GM19240 (cell line): ENCODE data around the gene FAM117B.

Source experiments
- DNase-seq: peaks from one replicate; pipeline ENCODE4 v3.0.0; 2011; ENCODE audit warnings: low spot score; ENCODE audit not compliant: insufficient read length

FAM117B gene

GRCh38 chr2:202634556-202635427, at the start of gene FAM117B:
FAM117B (plus strand) TSS chr2:202634969; CDS start chr2:202635188, 219 bp downstream.
- peak; percentile 93 for DNase-seq

DNA sequence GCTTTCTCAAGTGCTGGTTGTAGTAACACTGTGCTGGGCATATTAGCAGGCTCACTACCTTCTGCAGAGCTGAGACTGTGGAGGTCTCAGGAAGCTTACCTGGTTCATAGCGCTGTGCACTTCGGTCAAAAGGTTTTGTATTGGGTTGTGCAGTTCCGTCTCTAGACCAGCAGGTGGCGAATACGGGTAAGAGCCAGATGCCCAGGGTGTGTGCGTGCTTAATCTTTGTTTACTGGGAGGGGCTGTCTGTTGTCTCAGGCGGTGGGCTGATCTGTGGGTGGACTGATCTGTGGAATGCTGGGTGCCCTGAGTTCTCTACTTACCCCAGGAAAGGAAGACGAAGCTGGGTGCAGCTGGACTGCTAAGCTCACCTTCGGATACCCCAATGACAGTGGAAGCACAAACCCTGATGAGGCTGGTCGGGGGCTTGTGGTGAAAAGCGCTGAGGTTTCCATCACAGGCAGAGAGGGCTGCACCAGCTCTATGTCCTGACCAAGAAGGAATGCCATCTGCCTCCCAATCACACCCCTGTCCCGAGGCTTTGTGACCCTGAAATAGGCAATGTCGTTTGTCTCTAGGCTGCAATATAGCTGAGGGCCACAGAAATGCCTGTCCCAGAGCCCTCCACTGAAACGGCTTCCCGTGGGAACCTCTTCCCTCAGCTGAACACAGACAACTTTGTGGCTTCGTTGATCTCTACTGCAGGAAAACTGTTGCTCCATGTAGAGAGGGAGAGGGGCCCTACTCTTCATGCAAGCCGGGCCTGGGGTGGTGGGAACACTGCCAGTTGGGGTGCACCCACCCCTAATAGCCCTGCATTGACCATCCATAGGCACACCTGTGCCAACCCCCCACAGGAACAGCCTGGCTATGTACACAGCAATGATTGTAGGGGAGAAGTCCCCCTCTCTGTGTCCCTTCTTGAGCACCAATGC, 45.9 kb upstream of the FAM117B start:
- peak; percentile 63 for DNase-seq

DNA sequence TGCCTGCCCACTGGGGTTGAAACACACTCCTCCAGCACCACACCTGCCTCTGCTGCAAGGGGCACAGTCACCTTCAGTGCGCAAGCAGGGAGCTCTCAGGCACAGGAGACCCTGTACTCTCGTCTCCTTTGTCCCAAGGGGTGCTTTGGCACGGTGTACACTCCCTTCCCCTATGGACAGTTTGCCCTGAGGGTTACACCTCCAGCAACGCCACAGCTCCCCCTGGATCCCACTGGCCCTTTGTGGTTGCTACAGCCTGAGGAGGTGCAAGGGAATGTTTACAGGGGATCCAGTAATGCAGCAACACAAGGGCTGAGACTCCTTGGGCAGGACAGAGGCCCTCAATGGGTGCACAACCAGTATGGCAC, 45.2 kb upstream of the FAM117B start:
- DNase-seq: no peak

DNA sequence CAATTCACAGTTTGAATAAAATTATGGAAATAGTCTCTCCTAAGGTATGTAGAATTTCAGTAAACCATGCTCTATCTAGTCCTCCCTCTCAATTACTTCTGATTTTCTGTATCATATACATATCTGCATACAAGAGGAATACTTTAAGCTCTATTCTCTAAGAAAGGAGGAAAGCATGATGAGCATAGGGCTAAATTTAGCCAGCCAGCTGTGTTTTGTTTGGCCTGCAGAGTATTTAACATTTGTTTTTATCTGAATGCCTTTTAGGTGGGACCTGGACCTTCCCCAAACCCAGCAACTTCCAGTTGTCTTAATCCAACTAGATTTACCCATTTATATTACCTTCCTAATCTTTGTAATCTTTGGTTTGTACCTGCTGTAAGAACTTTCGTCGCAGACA, 42.2 kb upstream of the FAM117B start:
- no peak for DNase-seq

GRCh38 chr2:202599105-202599504, 35.7 kb upstream of the FAM117B start:
- DNase-seq: no peak

GRCh38 chr2:202599911-202600310, 34.9 kb upstream of the FAM117B start:
- no peak for DNase-seq

DNA sequence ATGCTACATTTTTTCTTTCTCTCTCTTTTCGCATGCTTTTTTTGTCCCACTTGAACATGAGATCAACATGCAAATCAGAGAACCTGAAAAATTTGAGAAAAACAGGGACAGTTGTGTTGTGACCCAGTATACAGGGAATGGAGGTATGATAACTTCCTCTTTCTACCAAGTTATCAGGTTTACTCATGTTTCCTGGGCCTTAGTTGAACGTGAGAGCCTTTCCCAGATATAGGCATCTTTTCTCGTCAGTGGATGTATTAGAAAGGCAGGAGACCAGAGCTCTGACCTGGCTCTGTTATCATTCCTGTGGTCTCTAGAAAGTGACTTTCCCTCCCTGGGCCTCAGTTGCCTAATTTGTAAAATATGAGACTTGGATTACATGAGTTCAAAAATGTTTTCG, 30.1 kb upstream of the FAM117B start:
- no peak for DNase-seq

- DNase-seq: no peak
Measured at GRCh38 chr2:202605174-202605573, 29.6 kb upstream of the FAM117B start.

GRCh38 chr2:202608142-202608852, 26.5 kb upstream of the FAM117B start:
- DNase-seq: no peak

GRCh38 chr2:202609381-202610145, 25.2 kb upstream of the FAM117B start:
- DNase-seq: no peak

GRCh38 chr2:202610380-202610779, 24.4 kb upstream of the FAM117B start:
- DNase-seq: no peak

- DNase-seq: no peak
Measured at GRCh38 chr2:202612145-202612544, 22.6 kb upstream of the FAM117B start.

DNA sequence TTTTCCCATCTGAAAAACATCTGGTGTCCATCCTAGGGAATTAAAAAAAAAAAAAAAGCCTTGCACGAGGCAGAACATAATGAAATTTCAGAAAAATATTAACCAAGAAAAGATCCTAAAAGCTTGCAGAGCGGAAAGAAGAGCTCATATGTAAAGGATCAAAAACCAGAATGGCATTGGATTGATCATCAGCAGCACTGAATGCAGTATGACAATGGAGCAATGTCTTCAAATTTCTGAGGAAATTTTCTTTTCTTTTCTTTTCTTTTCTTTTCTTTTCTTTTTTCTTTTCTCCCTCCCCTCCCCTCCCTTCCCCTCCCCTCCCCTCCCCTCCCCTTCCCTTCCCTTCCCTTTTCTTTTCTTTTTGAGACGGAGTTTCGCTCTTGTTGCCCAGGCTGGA, 21.3 kb upstream of the FAM117B start:
- no peak for DNase-seq

DNA sequence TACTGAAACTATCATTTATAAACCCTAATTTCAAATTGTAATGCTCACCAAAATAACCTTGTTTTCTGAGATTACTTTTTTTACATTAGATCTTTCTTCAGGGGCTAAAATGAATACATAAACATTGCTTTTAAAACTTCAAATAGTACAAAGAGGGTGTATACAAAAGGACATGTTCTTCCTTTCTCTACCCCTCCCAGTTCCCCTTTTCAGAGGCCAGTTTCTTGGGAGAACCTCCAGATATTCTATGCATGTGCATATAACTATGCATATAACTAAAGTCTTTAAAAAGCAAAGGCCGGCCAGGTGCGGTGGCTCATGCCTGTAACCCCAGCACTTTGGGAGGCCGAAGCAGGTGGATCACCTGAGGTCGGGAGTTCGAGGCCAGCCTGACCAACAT, 10.6 kb upstream of the FAM117B start:
- no peak for DNase-seq

DNA sequence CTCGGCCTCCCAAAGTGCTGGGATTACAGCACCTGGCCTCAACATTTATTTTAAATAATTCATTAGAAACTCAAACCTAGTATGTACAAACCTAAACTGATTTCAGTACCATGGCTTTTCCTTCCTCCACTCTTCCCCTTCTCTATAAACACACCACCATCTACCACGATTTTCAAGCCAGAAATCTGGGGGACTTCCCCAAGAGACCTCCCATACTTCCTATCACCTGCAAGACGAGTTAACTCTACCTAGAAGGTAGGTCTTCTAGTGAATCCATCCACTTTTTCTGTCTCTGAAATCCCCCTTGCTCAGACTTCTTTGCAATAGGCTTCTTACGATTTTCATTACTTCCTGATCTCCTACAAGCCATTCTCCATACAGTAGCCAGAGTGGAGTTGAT, 7.7 kb upstream of the FAM117B start:
- DNase-seq: no peak

- DNase-seq: no peak
Measured at GRCh38 chr2:202628646-202629198, 6.0 kb upstream of the FAM117B start.

- DNase-seq: no peak
Measured at GRCh38 chr2:202632682-202633290, 2.0 kb upstream of the FAM117B start.

DNA sequence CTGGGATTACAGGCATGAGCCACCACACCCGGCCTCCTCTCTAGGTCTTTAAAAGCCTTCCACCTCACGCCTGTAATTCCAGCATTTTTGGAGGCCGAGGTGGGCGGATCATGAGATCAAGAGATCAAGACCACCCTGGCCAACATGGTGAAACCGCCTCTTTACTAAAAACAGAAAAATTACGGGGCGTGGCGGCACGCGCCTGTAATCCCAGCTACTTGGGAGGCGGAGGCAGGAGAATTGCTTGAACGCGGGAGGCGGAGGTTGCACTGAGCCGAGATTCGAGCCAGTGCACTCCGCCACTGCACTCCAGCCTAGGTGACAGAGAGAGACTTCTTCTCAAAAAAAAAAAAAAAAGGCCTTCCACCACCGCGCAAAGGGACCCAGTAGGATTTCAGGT, 1.3 kb upstream of the FAM117B start:
- DNase-seq: no peak

DNA sequence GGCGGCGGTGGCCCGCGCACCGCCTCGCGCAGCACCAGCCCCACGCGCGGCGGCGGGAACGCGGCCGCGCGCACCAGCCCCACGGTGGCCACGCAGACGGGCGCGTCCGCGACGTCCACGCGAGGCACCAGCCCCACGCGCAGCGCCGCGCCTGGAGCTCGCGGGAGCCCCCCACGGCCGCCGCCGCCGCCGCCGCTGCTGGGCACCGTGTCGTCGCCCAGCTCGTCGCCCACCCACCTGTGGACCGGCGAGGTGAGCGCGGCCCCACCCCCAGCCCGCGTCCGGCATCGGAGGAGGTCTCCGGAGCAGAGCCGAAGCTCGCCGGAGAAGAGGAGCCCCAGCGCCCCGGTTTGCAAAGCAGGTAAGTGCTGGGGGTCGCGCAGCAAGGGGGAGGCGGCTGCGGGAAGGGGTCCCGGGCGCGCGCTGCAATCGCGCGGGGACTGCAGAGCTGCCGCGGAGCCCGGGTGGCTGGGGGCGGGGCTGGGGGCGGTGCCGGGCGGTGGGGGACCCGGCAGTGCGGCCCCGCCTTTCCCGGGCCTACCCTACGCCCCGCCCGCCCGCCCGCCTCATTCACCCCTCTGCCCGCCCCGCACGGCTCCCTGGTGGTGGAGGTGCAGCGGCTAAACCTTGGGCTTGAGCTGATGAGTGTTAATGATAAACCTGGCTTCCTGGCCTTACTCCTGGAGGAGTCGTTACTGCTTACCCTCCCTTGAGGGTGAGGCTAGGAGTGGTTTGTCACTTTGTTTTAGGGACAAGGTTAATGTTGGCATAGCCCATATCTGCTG, 851 bp downstream of the FAM117B start:
- peak; percentile 73 for DNase-seq

- DNase-seq: no peak
Measured at GRCh38 chr2:202636213-202636513, 1.4 kb downstream of the FAM117B start.
